PC-3 (cell line): ENCODE data around the gene TMEM259. TPM values are rescaled to one million over a fixed set of nuclear protein-coding genes. Genes with fewer than 3 reads are reported as not detected.

Experiments
- ATAC-seq: fragments of 200-7000 bp; cut with Tn5 transposase; 2 replicates; pipeline ENCODE4 v1.9.1; 2020; ENCODE audit warnings: mild to moderate bottlenecking, moderate library complexity
- BruUV-seq: library from RNA; stranded (reverse); fragments of 400-500 nt; replicated peaks from 2 replicates; lab custom pipeline; 2021; lab: Mats Ljungman, UMichigan
- CTCF ChIA-PET: fragments of 300-600 bp; sonication (Branson Sonifier 250); formaldehyde crosslinking; loops from one replicate; lab custom pipeline; 2022; ENCODE audit warnings: antibody characterized with exemption; lab: Charles Lee
- POLR2A ChIA-PET: fragments of 300-600 bp; sonication (Branson Sonifier 250); formaldehyde crosslinking; loops from one replicate; lab custom pipeline; 2022; ENCODE audit warnings: antibody characterized with exemption; ENCODE audit not compliant: unreplicated experiment; lab: Charles Lee
- DNase-seq: peaks from one replicate; pipeline ENCODE4 v3.0.0-alpha.2; 2015
- H2AFZ ChIP-seq: fragments of 300-600 bp; sonication (generic); 2 replicates; pipeline ENCODE4 v1.6.0; 2016; ENCODE audit warnings: antibody characterized with exemption, low read length
- H3F3A ChIP-seq: fragments of 300-600 bp; sonication (generic); one replicate; pipeline ENCODE4 v1.6.0; 2017; ENCODE audit warnings: antibody characterized with exemption, low read length, control low read depth, mild to moderate bottlenecking; ENCODE audit not compliant: unreplicated experiment
- H3K27ac ChIP-seq: fragments of 300-600 bp; sonication (generic); 2 replicates; pipeline ENCODE4 v1.5.1; 2016; ENCODE audit warnings: mild to moderate bottlenecking, low read length
- H3K27me3 ChIP-seq: fragments of 300-600 bp; sonication (generic); 2 replicates; pipeline ENCODE4 v1.6.1; 2016; ENCODE audit warnings: low read length, mixed read lengths
- H3K36me3 ChIP-seq: fragments of 300-600 bp; sonication (generic); 2 replicates; pipeline ENCODE4 v1.6.1; 2016; ENCODE audit warnings: low read depth, mixed run types, low read length, mixed read lengths
- H3K4me1 ChIP-seq: fragments of 300-600 bp; sonication (generic); 2 replicates; pipeline ENCODE4 v1.5.1; 2016; ENCODE audit warnings: low read length; ENCODE audit not compliant: insufficient read depth
- H3K4me2 ChIP-seq: fragments of 300-600 bp; sonication (generic); 2 replicates; pipeline ENCODE4 v1.6.0; 2016; ENCODE audit warnings: low read length
- H3K4me3 ChIP-seq: fragments of 300-600 bp; sonication (generic); 2 replicates; pipeline ENCODE4 v1.5.1; 2016; ENCODE audit warnings: mild to moderate bottlenecking, low read length, mixed read lengths
- H3K79me2 ChIP-seq: fragments of 300-600 bp; sonication (generic); 2 replicates; pipeline ENCODE4 v1.6.1; 2017; ENCODE audit warnings: low read length, mixed read lengths
- H3K9ac ChIP-seq: fragments of 300-600 bp; sonication (generic); 2 replicates; pipeline ENCODE4 v1.6.0; 2016; ENCODE audit warnings: mild to moderate bottlenecking, low read length
- H3K9me2 ChIP-seq: fragments of 300-600 bp; sonication (generic); replicated peaks from 2 replicates; pipeline ENCODE4 v1.6.1; 2016; ENCODE audit warnings: mixed run types, low read length, mixed read lengths
- H3K9me3 ChIP-seq: fragments of 300-600 bp; sonication (generic); 2 replicates; pipeline ENCODE4 v1.6.1; 2016; ENCODE audit warnings: low read length, mixed read lengths
- H4K20me1 ChIP-seq: fragments of 300-600 bp; sonication (generic); 2 replicates; pipeline ENCODE4 v1.6.1; 2016; ENCODE audit warnings: low read length, mixed read lengths
- EZH2 ChIP-seq: fragments of 300-600 bp; sonication (generic); IDR thresholded peaks from one replicate; pipeline ENCODE4 v1.6.1; 2017; ENCODE audit warnings: antibody characterized with exemption, mild to moderate bottlenecking, low read length; ENCODE audit not compliant: unreplicated experiment
- EZH2phosphoT487 ChIP-seq: fragments of 300-600 bp; sonication (generic); IDR thresholded peaks from 2 replicates; pipeline ENCODE4 v1.6.1; 2018; ENCODE audit warnings: mild to moderate bottlenecking, antibody characterized with exemption, low read length, borderline replicate concordance
- intact Hi-C: fragments of 100-400 bp; cut with micrococcal nuclease; formaldehyde crosslinking; loops from 2 replicates; pipeline ENCODE4 v1.9.0; 2023
- total RNA-seq: library from RNA; depleted of rRNA; stranded (reverse); fragments of >200 nt; gene quantifications from 2 replicates; pipeline ENCODE4 v1.2.3, GENCODE V29; 2014
- TF ChIP-seq, protein P1 (sequence below): fragments of 300-600 bp; sonication (generic); conservative IDR thresholded peaks from 2 replicates; pipeline ENCODE4 v1.5.1; 2017; ENCODE audit warnings: antibody characterized with exemption, low read depth, mild to moderate bottlenecking, low read length

Gene TMEM259
- total RNA-seq, 1 experiment from 2014 or later = 136 TPM

DNA sequence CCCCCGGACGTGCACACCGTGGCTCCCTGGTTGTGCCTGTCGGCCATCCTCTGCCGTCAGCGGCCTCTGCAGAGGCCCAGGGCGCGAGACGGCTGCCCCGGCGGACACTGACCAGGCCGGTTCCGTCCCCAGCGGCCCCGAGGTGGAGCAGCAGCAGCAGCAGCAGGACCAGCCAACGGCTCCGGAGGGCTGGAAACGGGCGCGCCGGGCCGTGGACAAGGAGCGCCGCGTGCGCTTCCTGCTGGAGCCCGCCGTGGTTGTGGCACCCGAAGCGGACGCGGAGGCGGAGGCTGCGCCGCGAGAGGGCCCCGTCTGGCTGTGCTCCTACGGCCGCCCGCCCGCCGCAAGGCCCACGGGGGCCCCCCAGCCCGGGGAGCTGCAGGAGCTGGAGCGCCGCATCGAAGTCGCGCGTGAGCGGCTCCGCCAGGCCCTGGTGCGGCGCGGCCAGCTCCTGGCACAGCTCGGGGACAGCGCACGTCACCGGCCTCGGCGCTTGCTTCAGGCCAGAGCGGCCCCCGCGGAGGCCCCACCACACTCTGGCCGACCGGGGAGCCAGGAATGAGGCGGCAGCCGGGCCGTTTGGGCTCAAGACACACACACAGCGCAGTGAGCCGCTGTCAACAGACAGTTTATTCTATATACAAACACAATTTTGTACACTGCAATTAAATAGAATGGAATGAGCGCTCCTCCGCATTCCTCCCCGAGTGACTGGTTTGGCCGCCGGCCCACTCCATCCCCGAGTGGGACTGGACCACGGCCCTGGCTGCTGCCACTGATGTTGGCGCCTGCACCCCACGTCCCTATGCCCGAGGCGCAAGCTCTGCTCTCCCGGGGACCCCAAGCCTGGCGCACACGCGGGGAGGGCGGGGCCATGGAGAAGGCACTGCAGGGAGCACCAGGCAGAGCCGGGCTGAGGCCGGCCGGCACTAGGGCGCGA, 11.6 kb downstream of the TMEM259 start:
- TF ChIP-seq, protein P1, sequence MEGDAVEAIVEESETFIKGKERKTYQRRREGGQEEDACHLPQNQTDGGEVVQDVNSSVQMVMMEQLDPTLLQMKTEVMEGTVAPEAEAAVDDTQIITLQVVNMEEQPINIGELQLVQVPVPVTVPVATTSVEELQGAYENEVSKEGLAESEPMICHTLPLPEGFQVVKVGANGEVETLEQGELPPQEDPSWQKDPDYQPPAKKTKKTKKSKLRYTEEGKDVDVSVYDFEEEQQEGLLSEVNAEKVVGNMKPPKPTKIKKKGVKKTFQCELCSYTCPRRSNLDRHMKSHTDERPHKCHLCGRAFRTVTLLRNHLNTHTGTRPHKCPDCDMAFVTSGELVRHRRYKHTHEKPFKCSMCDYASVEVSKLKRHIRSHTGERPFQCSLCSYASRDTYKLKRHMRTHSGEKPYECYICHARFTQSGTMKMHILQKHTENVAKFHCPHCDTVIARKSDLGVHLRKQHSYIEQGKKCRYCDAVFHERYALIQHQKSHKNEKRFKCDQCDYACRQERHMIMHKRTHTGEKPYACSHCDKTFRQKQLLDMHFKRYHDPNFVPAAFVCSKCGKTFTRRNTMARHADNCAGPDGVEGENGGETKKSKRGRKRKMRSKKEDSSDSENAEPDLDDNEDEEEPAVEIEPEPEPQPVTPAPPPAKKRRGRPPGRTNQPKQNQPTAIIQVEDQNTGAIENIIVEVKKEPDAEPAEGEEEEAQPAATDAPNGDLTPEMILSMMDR = no peak
- TF ChIP-seq EZH2phosphoT487 = no peak
- TF ChIP-seq EZH2 = no peak
- H3K4me2 ChIP-seq = no peak overlapping the region
- no peaks in the 10 kb centered on the region for H3K9me2 ChIP-seq
- no peaks in the 10 kb centered on the region for H3K9me3 ChIP-seq
- H3F3A ChIP-seq = no peaks in the 10 kb centered on the region
- no peak overlapping the region for H3K4me3 ChIP-seq
- H2AFZ ChIP-seq = no peak overlapping the region
- H4K20me1 ChIP-seq = no peaks in the 10 kb centered on the region
- H3K27ac ChIP-seq = no peak overlapping the region
- H3K27me3 ChIP-seq = no peaks in the 10 kb centered on the region
- ChIA-PET CTCF (no interaction called here), POLR2A (no interaction called here)
- DNase-seq (no peak), ATAC-seq (no peak)
- intact Hi-C loops = no loop called here
- no peaks in the 10 kb centered on the region for H3K36me3 ChIP-seq
- no peaks in the 10 kb centered on the region for H3K4me1 ChIP-seq
- 0 out of 2 replicates have a peak, but pooled peaks cover 3% of the 10 kb centered on the region for H3K79me2 ChIP-seq
- no TSS peak for BruUV-seq
- H3K9ac ChIP-seq = no peak overlapping the region

DNA sequence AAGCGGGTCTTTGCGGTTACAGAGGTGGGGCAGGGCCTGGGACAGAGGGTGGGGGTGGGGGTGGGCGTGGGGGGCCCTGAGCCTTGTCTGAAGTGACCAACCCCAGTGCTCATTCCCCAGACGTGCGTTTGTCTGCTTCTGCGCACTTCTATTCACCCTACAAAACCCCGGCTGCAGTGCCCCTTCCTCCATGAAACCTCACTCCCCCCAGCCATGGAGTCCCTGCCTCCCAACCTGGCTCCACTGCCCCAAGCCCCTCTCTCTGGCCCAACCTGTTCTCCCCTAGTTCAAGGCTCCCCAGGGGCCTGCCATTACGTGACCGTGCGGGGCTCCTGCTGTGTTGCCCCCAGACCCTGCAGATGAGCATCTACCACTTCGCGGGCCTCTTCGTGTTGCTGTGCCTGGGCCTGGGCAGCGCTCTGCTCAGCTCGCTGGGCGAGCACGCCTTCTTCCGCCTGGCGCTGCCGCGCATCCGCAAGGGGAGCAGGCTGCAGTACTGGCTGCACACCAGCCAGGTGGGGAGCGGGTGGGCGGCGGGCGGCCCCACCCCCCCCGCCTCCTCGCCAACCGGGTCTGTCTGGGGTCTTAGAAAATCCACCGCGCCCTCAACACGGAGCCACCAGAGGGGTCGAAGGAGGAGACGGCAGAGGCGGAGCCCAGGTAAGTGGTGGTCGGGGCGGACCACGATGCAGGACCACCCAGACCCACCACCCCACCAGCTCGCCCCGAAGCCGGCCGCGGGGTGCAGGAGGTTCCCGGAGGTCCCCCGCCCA, 12.5 kb downstream of the TMEM259 start:
- Histone ChIP-seq H3K4me3 (no peak overlapping the region), H3K27me3 (no peaks in the 10 kb centered on the region), H3K9ac (no peak overlapping the region), H3K79me2 (no peaks in the 10 kb centered on the region), H3K9me2 (no peaks in the 10 kb centered on the region), H3F3A (no peaks in the 10 kb centered on the region), H3K27ac (no peak overlapping the region), H2AFZ (no peak overlapping the region), H3K36me3 (no peaks in the 10 kb centered on the region), H3K9me3 (no peaks in the 10 kb centered on the region), H4K20me1 (no peaks in the 10 kb centered on the region), H3K4me2 (no peak overlapping the region), H3K4me1 (no peaks in the 10 kb centered on the region)
- ChIA-PET POLR2A (no interaction called here), CTCF (no interaction called here)
- intact Hi-C loops = no loop called here
- ATAC-seq = no peak
- no peak for TF ChIP-seq EZH2
- BruUV-seq = no TSS peak
- no peak for DNase-seq

DNA sequence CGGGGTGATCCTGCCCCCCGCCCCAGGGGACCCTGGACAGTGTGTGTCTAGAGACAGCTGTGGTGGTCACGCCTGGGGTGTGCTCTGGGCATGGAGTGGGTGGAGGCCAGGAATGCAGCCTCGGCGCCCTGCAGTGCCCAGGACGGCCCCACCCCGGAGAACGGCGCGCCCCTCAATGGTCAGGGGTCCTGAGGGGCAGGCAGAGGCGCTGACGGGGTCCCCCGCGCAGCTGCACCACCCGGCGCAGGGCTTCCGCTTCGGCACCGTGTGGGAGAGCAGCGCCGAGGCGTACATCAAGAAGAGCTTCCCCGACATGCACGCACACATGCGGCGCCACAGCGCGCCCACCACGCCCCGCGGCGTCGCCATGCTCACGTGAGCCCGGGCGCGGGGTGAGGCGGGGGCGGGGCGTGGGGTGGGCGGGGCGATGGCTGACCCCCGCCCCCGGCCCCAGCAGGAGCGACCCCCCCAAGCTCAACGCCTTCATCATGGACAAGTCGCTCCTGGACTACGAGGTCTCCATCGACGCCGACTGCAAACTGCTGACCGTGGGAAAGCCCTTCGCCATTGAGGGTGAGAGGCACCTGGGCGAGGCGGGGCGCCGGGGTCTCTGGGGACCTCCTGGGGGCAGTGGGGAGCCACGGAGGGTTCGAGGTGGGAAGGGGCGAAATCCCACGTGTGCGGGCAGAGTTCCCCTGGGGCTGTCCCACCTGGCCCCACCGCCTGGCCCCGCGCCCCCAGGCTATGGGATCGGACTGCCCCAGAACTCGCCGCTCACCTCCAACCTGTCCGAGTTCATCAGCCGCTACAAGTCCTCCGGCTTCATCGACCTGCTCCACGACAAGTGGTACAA, 13.3 kb downstream of the TMEM259 start:
- no peak overlapping the region for H3K9ac ChIP-seq
- H3K4me2 ChIP-seq = no peak overlapping the region
- no peaks in the 10 kb centered on the region for H3K9me3 ChIP-seq
- H3K36me3 ChIP-seq = no peaks in the 10 kb centered on the region
- H3K27ac ChIP-seq = no peak overlapping the region
- H3K4me3 ChIP-seq = no peak overlapping the region
- no peak overlapping the region for H2AFZ ChIP-seq
- no peaks in the 10 kb centered on the region for H3F3A ChIP-seq
- no peaks in the 10 kb centered on the region for H3K9me2 ChIP-seq
- no peaks in the 10 kb centered on the region for H3K4me1 ChIP-seq
- DNase-seq (no peak), ATAC-seq (no peak)
- CTCF ChIA-PET = no interaction called here
- H3K79me2 ChIP-seq = no peaks in the 10 kb centered on the region
- POLR2A ChIA-PET = interaction anchor here (0.5 kb wide), 1 partner anchor 19 kb away, joined by 3 read pairs; the partner anchor contains the start of gene CNN2
- no peaks in the 10 kb centered on the region for H3K27me3 ChIP-seq
- no peaks in the 10 kb centered on the region for H4K20me1 ChIP-seq
- TF ChIP-seq EZH2 = no peak
- TF ChIP-seq, protein P1 = no peak
- no peak for TF ChIP-seq EZH2phosphoT487
- no TSS peak for BruUV-seq
- intact Hi-C loops = no loop called here
